ENCODE data around the gene CEP135. TPM values are rescaled to one million over a fixed set of nuclear protein-coding genes. Genes with fewer than 3 reads are reported as not detected.
A peak's percentile ranks its signal among the peaks of the same experiment; 100 is the strongest.

CEP135 gene
- polyA plus RNA-seq, 3 donors: 4.0 to 5.1 (median 4.6) TPM

- Mint-ChIP-seq H3K9me3 (no peaks in the 10 kb centered on the region), H3K27ac (no peak overlapping the region), H3K4me3 (no peak overlapping the region), H3K4me1 (no peaks in the 10 kb centered on the region), H3K36me3 (peaks cover 56 to 75% of the 10 kb centered on the region in 2 donors), H3K27me3 (ENCODE audit: low read depth in 3 of 3) (no peaks in the 10 kb centered on the region)
- Histone ChIP-seq H3K9me3 (replicated peaks in 1 of 2; ENCODE audit: control insufficient read depth in 1 of 2, insufficient read depth in 1 of 2, low read length in 2 of 2) (no peaks in the 10 kb centered on the region), H3K4me1 (ENCODE audit: control insufficient read depth in 1 of 2, insufficient read depth in 2 of 2, low read length in 2 of 2) (no peaks in the 10 kb centered on the region), H3K9ac (ENCODE audit: insufficient read depth, low read length, poor library complexity, severe bottlenecking) (no peak overlapping the region), H3K4me3 (replicated peaks in 1 of 3; ENCODE audit: low read depth in 2 of 3, low read length in 3 of 3) (no peak overlapping the region), H4K20me1 (ENCODE audit: insufficient read depth, low read length) (no peaks in the 10 kb centered on the region), H3K4me2 (replicated peaks; ENCODE audit: extremely low read depth, low read length, poor library complexity, severe bottlenecking) (no peak overlapping the region), H3K27me3 (ENCODE audit: control insufficient read depth in 2 of 2, insufficient read depth in 2 of 2, low read length in 2 of 2) (no peaks in the 10 kb centered on the region), H3K36me3 (replicated peaks in 1 of 2; ENCODE audit: control insufficient read depth in 1 of 2, insufficient read depth in 2 of 2, low read length in 2 of 2) (peaks cover 62 to 94% of the 10 kb centered on the region in 2 donors), H2AFZ (ENCODE audit: insufficient read depth, low read depth, low read length, poor library complexity, severe bottlenecking) (no peak overlapping the region), H3K27ac (ENCODE audit: low read depth in 1 of 2, low read length in 2 of 2) (no peak overlapping the region), H3K79me2 (ENCODE audit: insufficient read depth, low read length) (no peaks in the 10 kb centered on the region)
- no peak for TF ChIP-seq CTCF (IDR thresholded peaks at IDR 0.05)
- no peak for DNase-seq
- WGBS (ENCODE audit: insufficient coverage): no CpG with 5 or more reads among the region's 3 CpGs
- intact Hi-C loops (cut with micrococcal nuclease): no loop called here
Measured at GRCh38 chr4:55980725-55981124, 32.0 kb downstream of the CEP135 start.

- no peaks in the 10 kb centered on the region for H3K79me2 ChIP-seq (ENCODE audit: insufficient read depth, low read length)
- H3K9me3 Mint-ChIP-seq: no peaks in the 10 kb centered on the region
- no peak for DNase-seq
- H3K4me2 ChIP-seq (replicated peaks; ENCODE audit: extremely low read depth, low read length, poor library complexity, severe bottlenecking): no peak overlapping the region
- peaks cover 62 to 93% of the 10 kb centered on the region in 2 donors for H3K36me3 ChIP-seq (replicated peaks in 1 of 2; ENCODE audit: control insufficient read depth in 1 of 2, insufficient read depth in 2 of 2, low read length in 2 of 2)
- H3K36me3 Mint-ChIP-seq: peaks cover 62 to 83% of the 10 kb centered on the region in 2 donors
- no peaks in the 10 kb centered on the region for H3K4me1 Mint-ChIP-seq
- intact Hi-C loops (cut with micrococcal nuclease): no loop called here
- H3K9ac ChIP-seq (ENCODE audit: insufficient read depth, low read length, poor library complexity, severe bottlenecking): no peak overlapping the region
- H3K4me1 ChIP-seq (ENCODE audit: control insufficient read depth in 1 of 2, insufficient read depth in 2 of 2, low read length in 2 of 2): no peaks in the 10 kb centered on the region
- no peaks in the 10 kb centered on the region for H3K27me3 ChIP-seq (ENCODE audit: control insufficient read depth in 2 of 2, insufficient read depth in 2 of 2, low read length in 2 of 2)
- no peaks in the 10 kb centered on the region for H3K9me3 ChIP-seq (replicated peaks in 1 of 2; ENCODE audit: control insufficient read depth in 1 of 2, insufficient read depth in 1 of 2, low read length in 2 of 2)
- no peak overlapping the region for H3K4me3 Mint-ChIP-seq
- H3K4me3 ChIP-seq (replicated peaks in 1 of 3; ENCODE audit: low read depth in 2 of 3, low read length in 3 of 3): no peak overlapping the region
- H3K27ac Mint-ChIP-seq: peak overlapping the region in 1 of 7 donors; percentile 6
- no peaks in the 10 kb centered on the region for H3K27me3 Mint-ChIP-seq (ENCODE audit: low read depth in 3 of 3)
- H2AFZ ChIP-seq (ENCODE audit: insufficient read depth, low read depth, low read length, poor library complexity, severe bottlenecking): no peak overlapping the region
- TF ChIP-seq CTCF (IDR thresholded peaks at IDR 0.05): no peak
- H3K27ac ChIP-seq (ENCODE audit: low read depth in 1 of 2, low read length in 2 of 2): no peak overlapping the region
- H4K20me1 ChIP-seq (ENCODE audit: insufficient read depth, low read length): no peaks in the 10 kb centered on the region
Measured at GRCh38 chr4:55982976-55983375, 34.2 kb downstream of the CEP135 start.
